Transverse colon (tissue), 4 donors: ENCODE measurements around the gene NTF4. TPM values are rescaled to one million over a fixed set of nuclear protein-coding genes. Genes with fewer than 3 reads are reported as not detected.
"Not testable (repeated sequence)": the region's sequence is repeated elsewhere in the genome, so short reads cannot be mapped to it uniquely, and the experiment has no call there.

ENCODE experiments used
- DNase-seq: peaks from one replicate; pipeline ENCODE4 v3.0.0-alpha.2; 2019
- H3K27ac ChIP-seq, 4 donors: fragments of 200-600 bp; sonication (generic); 2 replicates each; pipeline ENCODE4 v1.5.1; 2016 to 2018; ENCODE audit warnings: inconsistent platforms in 4 of 4
- H3K27me3 ChIP-seq: fragments of 200-600 bp; sonication (generic); 2 replicates; pipeline ENCODE4 v1.5.1; 2017; ENCODE audit warnings: inconsistent platforms
- H3K36me3 ChIP-seq, 4 donors: fragments of 200-600 bp; sonication (generic); 2 replicates each; pipeline ENCODE4 v1.5.1; 2017 to 2019; ENCODE audit warnings: inconsistent platforms in 4 of 4
- H3K4me1 ChIP-seq, 4 donors: fragments of 200-600 bp; sonication (generic); 2 replicates each; pipeline ENCODE4 v1.5.1; 2017 to 2020; ENCODE audit warnings: inconsistent platforms in 4 of 4
- H3K4me3 ChIP-seq, 4 donors: fragments of 200-600 bp; sonication (generic); 1 replicate in 1 of 4; 2 replicates in 3 of 4; pipeline versions ENCODE4 v1.5.1 to v1.6.1; 2017 to 2019; ENCODE audit warnings: inconsistent platforms in 4 of 4
- H3K9me3 ChIP-seq, 2 donors: fragments of 200-600 bp; sonication (generic); 2 replicates each; pipeline ENCODE4 v1.5.1; 2017 to 2019; ENCODE audit warnings: inconsistent platforms in 2 of 2
- WGBS, 2 donors: methylation state at CpG; one replicate each; pipeline ENCODE4 v1.1.5; 2018; ENCODE audit warnings: low coverage in 1 of 2; 5-methylcytosine and 5-hydroxymethylcytosine counted together
- in situ Hi-C, 4 donors: fragments of 200-750 bp; cut with MboI; loops; one replicate each; pipeline versions ENCODE4 v1.15.0 to v1.15.1; 2017; ENCODE audit warnings: low sequenced_read_pairs in 3 of 4, low pct_ligation_motif_present in 1 of 4, low pct_unique_long_range_greater_than_20kb in 1 of 4
- intact Hi-C: fragments of 100-400 bp; cut with DNase I; formaldehyde crosslinking; loops from one replicate; pipeline ENCODE4 v1.15.1; 2023; ENCODE audit warnings: low total_unique reads
- total RNA-seq, 4 donors: library from RNA; depleted of rRNA; stranded (reverse); fragments of >200 nt; gene quantifications; one replicate each; pipeline ENCODE4 v1.1.0, GENCODE V29; 2016
- TF ChIP-seq, protein P1 (sequence below), 5 experiments: fragments of 200-600 bp in 3 of 5; fragments of 450-650 bp in 2 of 5; sonication (generic) in 3 of 5; IDR thresholded peaks; 1 replicate in 2 of 5; 2 replicates in 3 of 5; pipeline ENCODE4 v1.5.1; 2016 to 2017; ENCODE audit warnings: antibody characterized with exemption in 5 of 5, inconsistent platforms in 3 of 5, mild to moderate bottlenecking in 2 of 5, moderate library complexity in 1 of 5

NTF4 gene
- total RNA-seq, 4 donors from 2014 or later, result not detected

DNA sequence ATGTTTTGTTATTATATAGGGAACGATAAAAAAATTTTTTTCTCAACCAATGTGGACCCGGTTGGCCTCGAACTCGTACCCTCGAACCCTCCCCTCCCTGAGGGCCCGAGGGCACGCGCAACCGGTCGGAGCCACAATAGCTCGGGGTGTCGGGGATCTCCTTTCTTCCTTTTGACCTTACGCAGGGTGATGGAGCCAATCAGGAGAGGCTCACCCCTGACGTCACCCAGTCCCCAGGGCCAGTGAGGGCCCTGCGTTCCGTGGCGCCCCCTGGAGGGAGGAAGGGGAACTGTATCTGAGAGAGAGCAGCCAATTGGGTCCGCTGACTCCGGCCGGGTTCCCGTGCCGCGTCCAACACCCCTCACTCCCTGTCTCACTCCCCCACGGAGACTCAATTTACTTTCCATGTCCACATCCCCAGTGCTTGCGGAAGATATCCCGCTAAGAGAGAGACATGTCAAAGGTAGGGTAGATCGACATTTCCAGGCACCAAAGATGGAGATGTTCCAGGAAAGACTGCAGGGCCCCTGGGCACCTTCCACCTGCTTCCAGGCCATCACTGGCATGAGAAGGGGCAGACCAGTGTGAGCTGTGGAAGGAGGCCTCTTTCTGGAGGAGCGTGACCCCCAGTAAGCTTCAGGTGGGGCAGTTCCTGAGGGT is 32.8 kb downstream of the NTF4 start, which contains the start of gene CGB2:
CGB2 (plus strand) TSS at position 249 of the 660 bp plus-strand sequence; CDS start at position 455, 206 bp downstream.
- TF ChIP-seq, protein P1, sequence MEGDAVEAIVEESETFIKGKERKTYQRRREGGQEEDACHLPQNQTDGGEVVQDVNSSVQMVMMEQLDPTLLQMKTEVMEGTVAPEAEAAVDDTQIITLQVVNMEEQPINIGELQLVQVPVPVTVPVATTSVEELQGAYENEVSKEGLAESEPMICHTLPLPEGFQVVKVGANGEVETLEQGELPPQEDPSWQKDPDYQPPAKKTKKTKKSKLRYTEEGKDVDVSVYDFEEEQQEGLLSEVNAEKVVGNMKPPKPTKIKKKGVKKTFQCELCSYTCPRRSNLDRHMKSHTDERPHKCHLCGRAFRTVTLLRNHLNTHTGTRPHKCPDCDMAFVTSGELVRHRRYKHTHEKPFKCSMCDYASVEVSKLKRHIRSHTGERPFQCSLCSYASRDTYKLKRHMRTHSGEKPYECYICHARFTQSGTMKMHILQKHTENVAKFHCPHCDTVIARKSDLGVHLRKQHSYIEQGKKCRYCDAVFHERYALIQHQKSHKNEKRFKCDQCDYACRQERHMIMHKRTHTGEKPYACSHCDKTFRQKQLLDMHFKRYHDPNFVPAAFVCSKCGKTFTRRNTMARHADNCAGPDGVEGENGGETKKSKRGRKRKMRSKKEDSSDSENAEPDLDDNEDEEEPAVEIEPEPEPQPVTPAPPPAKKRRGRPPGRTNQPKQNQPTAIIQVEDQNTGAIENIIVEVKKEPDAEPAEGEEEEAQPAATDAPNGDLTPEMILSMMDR (IDR thresholded peaks at IDR 0.05), result peak in 1 of 5 experiments; percentile 26
- H3K27ac ChIP-seq, H3K27me3 ChIP-seq, intact Hi-C loops, H3K4me3 ChIP-seq, DNase-seq, H3K9me3 ChIP-seq, H3K4me1 ChIP-seq, H3K36me3 ChIP-seq, in situ Hi-C loops: not testable (repeated sequence)
- 45 to 93% methylated on average over 2 to 26 of the region's 28 CpGs for WGBS, 2 donors

DNA sequence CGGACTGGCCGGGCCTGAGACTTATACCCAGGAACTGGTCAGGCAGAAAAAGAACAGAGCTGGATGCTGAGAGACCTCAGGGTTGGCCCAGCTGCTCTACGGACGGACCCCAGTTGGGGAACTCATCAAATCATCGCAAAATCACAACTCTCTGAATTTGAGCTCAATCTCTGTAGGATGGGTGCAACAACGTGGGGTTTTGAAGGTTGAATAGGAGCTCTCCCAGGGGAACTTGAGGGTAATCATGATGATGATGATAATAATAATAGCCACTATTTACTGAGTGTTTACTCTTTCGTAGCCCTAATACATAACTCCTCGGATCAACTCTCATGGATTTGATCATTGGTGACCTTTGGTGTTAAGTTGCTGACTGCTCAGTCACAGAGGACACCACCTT is 34.3 kb downstream of the NTF4 start:
- DNase-seq, H3K36me3 ChIP-seq, H3K27ac ChIP-seq, H3K27me3 ChIP-seq, H3K9me3 ChIP-seq, intact Hi-C loops, H3K4me3 ChIP-seq, in situ Hi-C loops, H3K4me1 ChIP-seq: not testable (repeated sequence)
- WGBS, 2 donors, result 86 to 91% methylated on average over 1 to 4 of the region's 8 CpGs

DNA sequence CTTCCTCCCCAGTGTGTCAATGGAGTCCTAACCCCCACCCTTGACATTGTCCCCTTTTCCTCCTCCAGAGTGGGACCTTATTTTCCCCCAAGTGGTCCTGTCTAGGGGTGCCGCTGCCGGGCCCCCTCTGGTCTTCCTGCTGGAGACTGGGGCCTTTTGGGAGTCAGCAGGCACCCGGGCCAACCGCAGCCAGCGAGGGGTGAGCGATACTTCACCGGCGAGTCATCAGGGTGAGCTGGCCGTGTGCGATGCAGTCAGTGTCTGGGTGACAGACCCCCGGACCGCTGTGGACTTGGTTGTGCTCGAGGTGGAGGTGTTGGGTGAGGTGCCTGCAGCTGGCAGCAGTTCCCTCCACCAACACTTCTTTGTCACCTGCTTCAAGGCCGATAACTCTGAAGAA is 34.9 kb downstream of the NTF4 start:
- H3K4me3 ChIP-seq, H3K4me1 ChIP-seq, H3K36me3 ChIP-seq, H3K27ac ChIP-seq, H3K9me3 ChIP-seq, in situ Hi-C loops, DNase-seq, H3K27me3 ChIP-seq, intact Hi-C loops: not testable (repeated sequence)
- WGBS, 2 donors, result 91% methylated on average over 14 of the region's 14 CpGs; no CpG with 5 or more reads in 1 of the 2 donors

DNA sequence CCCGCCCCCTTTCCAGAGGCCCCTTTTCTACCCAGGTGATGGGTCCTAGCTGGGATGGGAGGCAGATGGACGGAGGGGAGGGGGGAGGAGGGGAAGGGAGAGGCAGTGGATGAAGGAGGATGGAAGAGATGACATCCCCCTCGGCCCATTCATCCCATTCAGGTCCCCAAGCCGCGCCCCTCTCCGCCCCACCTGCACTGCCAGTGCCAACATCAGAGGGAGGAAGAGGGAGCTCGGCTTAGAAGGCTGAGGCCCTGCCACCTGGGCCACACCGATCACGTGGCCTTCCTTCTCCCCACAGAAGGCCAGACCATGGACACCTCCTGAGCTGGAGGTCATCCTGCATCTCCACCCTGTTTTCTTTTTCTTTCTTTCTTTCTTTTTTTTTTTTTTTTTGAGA is 35.9 kb downstream of the NTF4 start:
- 68% methylated on average over 9 of the region's 9 CpGs; no CpG with 5 or more reads in 1 of the 2 donors for WGBS, 2 donors
- H3K9me3 ChIP-seq, result not testable (repeated sequence)

DNA sequence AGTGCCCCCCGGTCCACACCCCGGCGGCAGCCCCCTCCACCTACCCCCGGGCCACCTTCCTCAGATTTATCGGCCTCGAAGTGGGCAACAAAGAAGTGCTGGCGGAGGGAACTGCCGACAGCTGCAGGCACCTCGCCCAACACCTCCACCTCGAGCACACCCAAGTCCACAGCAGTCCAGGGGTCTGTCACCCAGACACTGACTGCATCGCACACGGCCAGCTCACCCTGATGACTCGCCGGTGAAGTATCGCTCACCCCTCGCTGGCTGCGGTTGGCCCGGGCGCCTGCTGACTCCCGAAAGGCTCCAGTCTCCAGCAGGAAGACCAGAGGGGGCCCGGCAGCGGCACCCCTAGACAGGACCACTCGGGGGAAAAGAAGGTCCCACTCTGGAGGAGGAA is 39.0 kb downstream of the NTF4 start:
- 60 to 85% methylated on average over 1 to 16 of the region's 23 CpGs for WGBS, 2 donors
- H3K4me1 ChIP-seq, in situ Hi-C loops, H3K27ac ChIP-seq, DNase-seq, H3K4me3 ChIP-seq, intact Hi-C loops, H3K36me3 ChIP-seq, H3K9me3 ChIP-seq: not testable (repeated sequence)
- H3K27me3 ChIP-seq, result peaks cover 12% of the 10 kb centered on the region

More for the DNA sequence above, 35.9 kb downstream of the NTF4 start:
- H3K27ac ChIP-seq, H3K4me3 ChIP-seq, H3K4me1 ChIP-seq, in situ Hi-C loops, H3K36me3 ChIP-seq, DNase-seq, H3K27me3 ChIP-seq, intact Hi-C loops: not testable (repeated sequence)

DNA sequence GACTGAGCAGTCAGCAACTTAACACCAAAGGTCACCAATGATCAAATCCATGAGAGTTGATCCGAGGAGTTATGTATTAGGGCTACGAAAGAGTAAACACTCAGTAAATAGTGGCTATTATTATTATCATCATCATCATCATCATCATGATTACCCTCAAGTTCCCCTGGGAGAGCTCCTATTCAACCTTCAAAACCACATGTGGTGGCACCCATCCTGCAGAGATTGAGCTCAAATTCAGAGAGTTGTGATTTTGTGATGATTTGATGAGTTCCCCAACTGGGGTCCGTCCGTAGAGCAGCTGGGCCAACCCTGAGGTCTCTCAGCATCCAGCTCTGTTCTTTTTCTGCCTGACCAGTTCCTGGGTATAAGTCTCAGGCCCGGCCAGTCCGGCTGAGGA is 39.5 kb downstream of the NTF4 start:
- in situ Hi-C loops, H3K27ac ChIP-seq, DNase-seq, H3K9me3 ChIP-seq, H3K36me3 ChIP-seq, H3K4me3 ChIP-seq, intact Hi-C loops, H3K4me1 ChIP-seq: not testable (repeated sequence)
- WGBS, 2 donors, result 82 to 100% methylated on average over 2 to 4 of the region's 6 CpGs
- peaks cover 17% of the 10 kb centered on the region for H3K27me3 ChIP-seq

DNA sequence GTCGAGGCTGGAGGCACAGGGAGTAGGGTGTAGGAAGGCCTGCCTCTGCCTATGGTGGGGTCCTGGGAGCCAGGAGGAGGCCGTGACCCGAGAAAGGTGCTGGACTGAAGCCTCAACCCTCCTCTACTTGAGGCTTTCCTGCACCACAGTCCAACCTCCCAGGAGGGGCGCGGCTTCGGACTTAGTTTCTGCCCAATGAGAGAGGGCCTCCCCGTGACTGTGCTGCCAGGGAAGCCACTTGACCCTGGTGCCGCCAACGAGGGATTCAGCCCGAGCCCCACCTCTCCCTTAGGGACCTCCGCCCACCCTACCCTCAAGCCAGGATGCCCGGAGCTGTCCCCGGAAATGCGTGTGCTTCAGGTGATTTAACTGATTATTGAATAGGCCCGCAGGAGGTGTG is 40.4 kb downstream of the NTF4 start, which contains the start of gene CGB3:
CGB3 (minus strand) TSS at position 101 of the 400 bp plus-strand sequence. CDS start 362 bp downstream, outside the sequence.
- H3K27ac ChIP-seq, intact Hi-C loops, H3K36me3 ChIP-seq, DNase-seq, H3K9me3 ChIP-seq, H3K4me3 ChIP-seq, H3K4me1 ChIP-seq, in situ Hi-C loops: not testable (repeated sequence)
- H3K27me3 ChIP-seq, result peaks cover 25% of the 10 kb centered on the region
- 60% methylated on average over 9 of the region's 15 CpGs; no CpG with 5 or more reads in 1 of the 2 donors for WGBS, 2 donors
